ENCODE results near the gene FBXW2.

The FBXW2 gene

DNA sequence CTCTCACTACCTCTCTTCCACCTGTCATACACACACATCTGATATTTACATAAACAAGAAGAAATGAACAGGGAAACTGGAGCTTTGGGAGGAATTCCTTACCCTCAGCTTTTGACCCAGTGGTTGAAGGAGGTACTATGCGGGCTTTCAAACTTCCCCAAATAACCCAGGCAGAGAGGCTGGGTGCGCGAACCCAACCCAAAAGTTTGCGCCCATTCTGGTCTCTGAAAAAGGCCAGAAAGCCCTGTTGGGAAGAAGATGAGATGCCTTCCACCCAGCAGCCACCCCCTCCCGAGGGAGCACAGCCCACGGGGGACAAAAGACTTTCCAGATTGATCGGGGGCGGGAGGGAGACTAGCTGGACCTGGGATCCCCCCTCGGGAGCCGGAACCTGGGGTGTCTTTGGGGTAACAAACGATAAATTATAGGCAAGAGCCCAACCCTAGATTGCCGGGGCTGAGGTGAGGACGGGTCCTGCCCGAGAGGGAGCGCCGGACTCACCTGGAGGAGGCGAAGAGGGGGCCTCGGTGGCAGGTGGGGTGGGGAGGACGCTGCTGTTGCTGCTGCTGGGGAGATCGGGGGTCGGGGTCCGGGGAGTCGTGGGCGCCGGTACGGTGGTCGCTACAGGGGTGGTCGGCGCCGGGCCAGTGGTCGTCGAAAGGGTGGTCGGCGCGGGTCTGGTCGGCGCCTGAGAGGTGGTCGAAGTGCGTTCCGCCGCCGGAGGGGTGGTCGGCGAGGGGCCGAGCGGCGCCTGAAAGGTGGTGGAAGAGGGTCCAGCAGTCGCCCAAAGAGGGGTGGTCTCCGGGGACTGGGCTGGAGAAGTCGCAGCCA lies 79.7 kb downstream of the FBXW2 start:
- peak; percentile 57 for DNase-seq

GRCh38 chr9:120712539-120713031 lies 80.6 kb downstream of the FBXW2 start:
- peak; percentile 34 for DNase-seq

DNA sequence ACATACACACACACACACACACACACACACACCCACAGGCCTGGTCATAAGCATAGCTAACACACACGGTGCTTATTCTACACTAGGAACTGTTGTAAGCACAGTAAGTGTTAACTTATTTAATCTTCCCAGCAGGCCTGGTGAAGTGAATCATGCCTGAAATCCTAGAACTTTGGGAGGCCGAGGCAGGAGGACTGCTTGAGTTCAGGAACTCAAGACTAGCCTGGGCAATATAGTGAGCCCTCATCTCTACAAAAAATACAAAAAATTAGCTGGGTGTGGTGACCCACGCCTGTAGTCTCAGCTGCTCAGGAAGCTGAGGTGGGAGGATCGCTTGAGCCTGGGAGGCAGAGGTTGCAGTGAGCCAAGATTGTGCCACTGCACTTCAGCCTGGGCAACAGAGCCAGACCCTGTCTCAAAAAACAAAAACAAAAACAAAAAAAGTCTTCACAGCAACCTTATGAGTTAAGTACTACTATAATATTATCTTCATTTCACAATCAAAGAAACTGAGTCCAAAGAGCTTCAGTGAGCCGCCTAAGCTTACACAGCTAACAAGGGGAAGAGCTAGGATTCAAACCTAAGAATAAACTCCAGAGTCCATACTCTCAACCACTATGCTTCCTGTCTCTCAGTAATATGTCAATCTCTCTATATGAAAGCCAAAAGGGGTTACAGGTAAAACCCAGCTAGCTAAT lies 81.2 kb downstream of the FBXW2 start:
- DNase-seq, result peak; percentile 57

DNA sequence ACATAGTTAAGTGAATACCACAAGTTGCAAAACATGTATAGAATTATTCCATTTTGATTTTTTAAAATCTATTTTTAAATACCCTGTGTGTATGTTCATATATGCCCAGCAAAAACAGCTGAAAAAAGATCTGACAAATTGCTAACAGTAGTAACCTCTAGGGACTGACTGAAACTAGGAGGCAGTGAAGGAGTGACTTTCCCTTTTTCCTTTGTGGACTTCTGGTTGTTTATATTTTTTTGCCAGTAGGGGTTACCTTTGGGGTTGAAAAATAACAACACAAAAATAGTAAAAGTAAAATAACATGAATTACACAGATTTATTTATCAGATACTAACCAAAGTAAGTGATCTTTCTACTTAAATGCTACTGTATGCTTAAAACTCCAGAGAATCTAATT lies 81.9 kb downstream of the FBXW2 start:
- DNase-seq, result peak; percentile 63

GRCh38 chr9:120710110-120710981 lies 82.9 kb downstream of the FBXW2 start:
- DNase-seq, result peak; percentile 91

DNA sequence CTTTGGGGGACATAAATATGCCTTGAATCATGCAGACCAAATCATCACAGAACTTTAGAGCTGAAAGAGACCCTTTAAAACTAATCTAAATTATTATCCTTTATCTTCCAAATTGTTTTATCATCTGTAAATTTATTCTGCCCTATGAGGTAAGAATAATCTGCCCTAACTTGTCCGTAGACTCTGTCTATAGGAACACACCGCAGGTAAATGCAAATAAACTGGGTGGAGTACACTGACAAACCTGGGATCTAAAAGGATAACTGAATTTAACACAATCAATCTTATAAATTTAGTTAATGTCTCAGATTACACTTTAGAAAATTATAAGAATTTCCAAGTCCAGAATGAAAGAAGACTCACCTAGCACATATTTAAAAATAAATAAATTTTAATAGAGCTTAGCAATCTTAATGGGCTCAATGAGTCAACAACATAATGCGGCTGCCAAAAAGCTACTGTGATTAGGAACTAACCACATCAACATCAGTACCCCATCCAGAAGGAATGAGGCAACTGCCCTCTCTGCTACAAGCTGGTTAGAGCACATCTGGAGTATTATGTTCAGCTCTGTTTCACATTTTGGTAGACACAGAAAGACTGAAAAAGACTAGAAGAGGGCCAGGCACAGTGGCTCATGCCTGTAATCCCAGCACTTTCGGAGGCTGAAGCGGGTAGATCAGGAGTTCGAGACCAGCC lies 84.5 kb downstream of the FBXW2 start:
- DNase-seq, result no peak

- no peak for DNase-seq
Observed at GRCh38 chr9:120707170-120707569, 86.0 kb downstream of the FBXW2 start.
